H7 (cell line): Measurements from ENCODE around the gene MLLT10. TPM values are rescaled to one million over a fixed set of nuclear protein-coding genes. Genes with fewer than 3 reads are reported as not detected.
"Not testable (repeated sequence)": the region's sequence is repeated elsewhere in the genome, so short reads cannot be mapped to it uniquely, and the experiment has no call there.

Source experiments
- DNase-seq: peaks from one replicate; pipeline ENCODE4 v3.0.0; 2012
- H3K27me3 ChIP-seq: 2 replicates; pipeline ENCODE4 v1.6.0; 2011; ENCODE audit warnings: mild to moderate bottlenecking, low read length; ENCODE audit not compliant: control insufficient read depth, insufficient read depth
- H3K36me3 ChIP-seq: replicated peaks from 2 replicates; pipeline ENCODE4 v1.5.1; 2011; ENCODE audit warnings: low read length; ENCODE audit not compliant: control insufficient read depth, insufficient read depth
- H3K4me3 ChIP-seq: 2 replicates; pipeline ENCODE4 v1.5.1; 2011; ENCODE audit warnings: low read depth, mild to moderate bottlenecking, control low read depth, low read length, moderate library complexity; ENCODE audit not compliant: insufficient read depth
- total RNA-seq: library from RNA; depleted of rRNA; stranded (reverse); fragments of >200 nt; shearing (Covaris generic); gene quantifications from 2 replicates; pipeline ENCODE4 v1.2.3, GENCODE V29; 2014

The MLLT10 gene
- total RNA-seq, 1 experiment from 2014 or later, result 47.2 TPM

DNA sequence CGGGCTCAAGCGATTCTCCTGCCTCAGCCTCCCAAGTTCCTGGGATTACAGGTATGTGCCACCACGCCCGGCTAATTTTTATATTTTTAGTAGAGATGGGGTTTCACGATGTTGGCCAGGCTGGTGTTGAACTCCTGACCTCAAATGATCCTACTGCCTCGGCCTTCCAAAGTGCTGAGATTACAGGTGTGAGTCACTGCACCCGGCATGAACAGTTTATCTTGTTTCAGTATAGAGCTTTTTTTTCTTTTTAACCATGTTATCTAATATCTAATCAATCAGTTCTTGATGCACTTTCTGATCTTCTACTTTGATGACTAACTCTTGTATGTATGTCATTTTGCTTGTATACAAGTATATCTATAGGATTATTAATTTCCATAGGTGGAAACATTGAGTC lies 54.1 kb downstream of the MLLT10 start:
- H3K4me3 ChIP-seq, DNase-seq, H3K36me3 ChIP-seq, H3K27me3 ChIP-seq: not testable (repeated sequence)

DNA sequence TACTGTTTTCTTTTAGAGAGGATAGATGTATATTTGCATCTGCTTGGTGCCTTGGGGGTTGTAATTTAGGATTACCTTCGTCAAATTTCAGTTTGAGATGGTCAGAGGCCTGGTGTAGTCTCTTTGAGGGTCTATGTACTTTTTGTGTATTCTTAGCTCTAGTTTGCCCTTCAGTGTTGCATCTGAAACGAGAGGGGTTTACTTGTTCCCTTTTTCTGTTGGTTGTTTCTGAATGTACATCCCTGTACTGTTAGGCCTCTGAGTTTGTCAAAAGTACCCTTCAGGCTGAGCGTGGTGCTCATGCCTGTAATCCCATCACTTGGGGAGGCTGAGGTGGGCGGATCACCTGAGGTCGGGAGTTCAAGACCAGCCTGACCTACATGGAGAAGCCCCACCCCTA lies 60.0 kb downstream of the MLLT10 start:
- H3K4me3 ChIP-seq, result no peak overlapping the region
- H3K36me3 ChIP-seq, result no peaks in the 10 kb centered on the region
- DNase-seq, result no peak
- H3K27me3 ChIP-seq, result no peaks in the 10 kb centered on the region

DNA sequence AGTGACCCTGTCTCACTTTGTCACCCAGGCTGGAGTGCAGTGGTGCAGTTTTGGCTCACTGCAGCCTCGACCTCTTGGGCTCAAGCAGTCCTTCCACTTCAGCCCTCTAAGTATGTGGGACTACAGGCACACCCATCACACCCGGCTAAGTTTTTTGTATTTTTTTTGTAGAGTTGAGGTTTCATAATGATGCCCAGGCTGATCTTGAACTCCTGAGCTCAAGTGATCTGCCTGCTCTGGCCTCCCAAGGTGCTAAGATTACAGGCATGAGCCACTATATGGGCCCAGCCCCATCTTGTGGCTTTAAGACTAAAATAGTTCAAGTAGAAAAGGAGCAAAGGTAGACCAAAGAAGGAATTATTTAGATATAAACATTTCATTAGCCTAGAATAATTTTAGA lies 65.5 kb downstream of the MLLT10 start:
- Histone ChIP-seq H3K4me3 (no peak overlapping the region), H3K36me3 (no peaks in the 10 kb centered on the region)
- DNase-seq, result no peak

DNA sequence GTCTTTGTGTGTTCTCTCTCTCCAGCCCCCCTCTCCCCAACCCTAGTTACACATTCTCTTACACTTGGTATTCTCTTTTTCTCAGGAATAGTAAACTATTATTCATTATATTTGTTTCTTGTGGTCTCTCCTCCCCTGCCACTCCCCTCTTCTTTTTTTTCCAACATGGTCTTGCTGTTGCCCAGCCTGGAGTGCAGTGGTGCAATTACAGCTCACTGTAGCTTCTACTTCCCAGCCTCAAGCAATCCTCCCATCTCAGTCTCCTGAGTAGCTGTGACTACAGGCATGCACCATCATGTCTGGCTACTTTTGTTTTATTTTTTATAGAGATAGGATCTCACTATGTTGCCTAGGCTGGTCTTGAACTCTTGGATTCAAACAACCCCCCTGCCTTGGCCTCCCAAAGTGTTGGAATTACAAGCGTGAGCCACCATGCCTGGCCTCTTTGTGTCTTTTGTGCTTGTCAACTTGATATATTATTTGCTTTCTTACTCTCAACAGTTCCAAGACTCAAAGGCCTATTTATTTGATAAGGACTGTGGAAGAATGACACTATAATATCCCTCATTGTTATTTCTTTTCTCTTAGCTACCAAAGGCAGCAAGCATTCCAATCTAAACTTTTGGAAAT lies 66.9 kb downstream of the MLLT10 start:
- no peak overlapping the region for H3K4me3 ChIP-seq
- no peak for DNase-seq
- no peaks in the 10 kb centered on the region for H3K27me3 ChIP-seq
- no peaks in the 10 kb centered on the region; the same call in 1 of the 2 replicates for H3K36me3 ChIP-seq

More for the DNA sequence above, 65.5 kb downstream of the MLLT10 start:
- H3K27me3 ChIP-seq, result no peaks in the 10 kb centered on the region

DNA sequence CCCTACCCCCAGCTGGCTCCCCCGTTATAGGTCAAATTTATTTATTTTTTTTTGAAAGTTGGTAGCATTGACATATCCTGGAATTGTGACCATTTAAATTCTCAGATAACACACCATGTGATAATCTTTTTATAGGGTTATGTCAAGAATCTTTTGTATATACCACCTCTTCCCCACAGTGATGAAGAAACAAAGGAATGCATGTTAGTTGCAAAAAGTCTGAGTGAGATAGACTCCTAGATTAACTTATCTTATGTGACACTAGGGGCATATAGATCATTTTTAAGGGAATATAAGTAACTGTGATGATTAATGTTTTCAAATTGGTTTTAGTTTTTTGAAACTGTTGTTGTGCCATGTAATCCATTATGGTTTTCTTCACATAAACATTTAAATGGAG lies 68.3 kb downstream of the MLLT10 start:
- Histone ChIP-seq H3K36me3 (no peaks in the 10 kb centered on the region; the same call in 1 of the 2 replicates), H3K4me3 (no peak overlapping the region), H3K27me3 (no peaks in the 10 kb centered on the region)
- no peak for DNase-seq

DNA sequence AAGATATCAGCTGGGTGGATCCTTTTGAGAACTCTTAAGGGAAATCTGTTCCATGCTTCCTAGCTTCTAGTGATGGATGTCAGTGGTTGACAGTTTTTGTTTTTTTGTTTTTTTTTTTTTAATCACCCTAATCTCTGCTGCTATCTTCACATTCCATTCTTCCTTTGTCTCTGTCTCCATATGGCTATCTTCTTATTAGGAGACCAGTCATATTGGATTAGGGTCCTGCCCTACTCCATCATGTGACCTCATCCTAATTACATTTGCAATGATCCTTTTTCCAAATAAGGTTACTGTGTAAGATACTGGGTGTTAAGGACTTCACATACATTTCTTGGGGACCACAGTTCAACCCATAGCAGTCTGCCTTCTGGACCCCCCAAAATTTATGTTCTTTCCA lies 69.7 kb downstream of the MLLT10 start:
- DNase-seq, result no peak
- no peaks in the 10 kb centered on the region for H3K27me3 ChIP-seq
- no peak overlapping the region for H3K4me3 ChIP-seq
- no peaks in the 10 kb centered on the region; the same call in 1 of the 2 replicates for H3K36me3 ChIP-seq

DNA sequence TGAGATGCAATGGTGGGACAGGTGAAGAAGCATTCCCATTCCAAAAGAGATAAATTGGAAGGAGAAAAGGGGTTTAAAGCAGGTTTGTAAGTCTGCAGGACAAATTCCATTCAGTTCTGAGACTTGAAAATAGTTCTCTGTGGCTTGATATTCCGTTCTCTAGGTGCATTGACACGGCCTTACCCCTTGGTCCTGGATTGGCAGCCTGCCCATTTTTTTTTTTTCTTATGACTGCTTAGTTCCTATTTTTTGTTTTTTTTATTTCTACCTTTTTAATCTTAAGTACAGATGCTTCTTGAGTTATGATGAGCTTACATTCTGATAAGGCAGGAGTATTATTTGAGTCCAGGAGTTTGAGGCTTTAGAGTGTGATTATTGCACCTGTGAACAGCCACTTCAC lies 70.6 kb downstream of the MLLT10 start:
- no peak overlapping the region for H3K4me3 ChIP-seq
- no peaks in the 10 kb centered on the region; the same call in 1 of the 2 replicates for H3K36me3 ChIP-seq

DNA sequence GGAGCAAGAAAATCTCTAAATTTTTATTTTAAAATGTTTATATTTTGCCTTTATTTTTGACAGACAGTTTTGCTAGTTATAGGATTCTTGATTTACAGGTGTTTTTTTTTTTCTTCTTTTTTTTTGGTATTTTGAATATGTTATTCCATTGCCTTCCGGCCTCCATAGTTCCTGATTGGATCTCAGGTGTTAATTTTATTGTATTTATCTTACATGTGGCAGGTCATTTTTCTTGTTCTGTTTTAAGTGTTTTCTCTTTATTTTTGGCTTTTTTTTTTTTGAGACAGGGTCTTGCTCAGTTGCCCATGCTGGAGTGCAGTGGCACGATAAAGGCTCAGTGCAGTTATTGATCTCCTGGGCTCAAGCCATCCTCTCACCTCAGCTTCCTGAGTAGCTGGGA lies 73.9 kb downstream of the MLLT10 start:
- no peaks in the 10 kb centered on the region for H3K27me3 ChIP-seq
- H3K4me3 ChIP-seq, result no peak overlapping the region
- DNase-seq, result no peak
- H3K36me3 ChIP-seq, result no peaks in the 10 kb centered on the region; the same call in 1 of the 2 replicates

More for the DNA sequence above, 70.6 kb downstream of the MLLT10 start:
- no peak for DNase-seq
- no peaks in the 10 kb centered on the region for H3K27me3 ChIP-seq

DNA sequence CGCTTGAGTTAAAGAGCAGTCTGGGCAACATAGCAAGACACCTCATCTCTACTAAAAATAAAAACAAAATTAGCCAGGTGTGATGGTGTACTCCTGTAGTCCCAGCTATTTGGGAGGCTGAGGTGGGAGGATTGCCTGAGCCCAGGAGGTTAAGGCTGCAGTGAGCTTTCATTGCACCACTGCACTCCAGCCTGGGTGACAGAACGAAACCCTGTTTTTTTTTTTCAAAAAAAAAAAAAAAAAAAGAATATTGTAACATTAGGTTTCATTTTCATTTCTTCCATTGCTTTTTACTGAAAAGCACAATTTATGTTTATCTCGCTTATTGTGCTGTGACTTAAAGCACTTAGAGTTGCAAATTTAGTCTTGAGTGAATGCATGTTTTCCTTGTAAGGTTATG lies 80.0 kb downstream of the MLLT10 start:
- H3K36me3 ChIP-seq, result no peaks in the 10 kb centered on the region; the same call in 1 of the 2 replicates
- no peaks in the 10 kb centered on the region for H3K27me3 ChIP-seq
- no peak overlapping the region for H3K4me3 ChIP-seq
- no peak for DNase-seq

DNA sequence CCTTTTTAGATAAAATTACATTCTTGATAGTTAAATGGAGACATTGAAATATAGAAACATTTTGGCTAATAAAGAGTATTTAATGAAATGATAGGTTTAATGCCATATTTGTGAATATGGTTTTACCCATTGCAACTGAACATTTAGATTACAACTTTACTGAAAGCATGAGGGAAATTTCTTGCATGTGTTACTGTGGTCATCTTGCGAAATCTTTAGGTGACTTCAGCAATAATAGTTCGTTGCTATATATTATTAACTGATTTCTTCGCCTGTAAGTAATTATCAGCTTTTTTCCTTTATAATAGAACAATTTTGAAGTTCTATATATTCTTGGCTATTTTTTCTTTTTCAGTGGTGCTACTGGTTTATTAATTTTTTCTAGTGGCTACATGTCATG lies 83.2 kb downstream of the MLLT10 start:
- no peak for DNase-seq
- Histone ChIP-seq H3K36me3 (no peaks in the 10 kb centered on the region; the same call in 1 of the 2 replicates), H3K4me3 (no peak overlapping the region), H3K27me3 (no peaks in the 10 kb centered on the region)

DNA sequence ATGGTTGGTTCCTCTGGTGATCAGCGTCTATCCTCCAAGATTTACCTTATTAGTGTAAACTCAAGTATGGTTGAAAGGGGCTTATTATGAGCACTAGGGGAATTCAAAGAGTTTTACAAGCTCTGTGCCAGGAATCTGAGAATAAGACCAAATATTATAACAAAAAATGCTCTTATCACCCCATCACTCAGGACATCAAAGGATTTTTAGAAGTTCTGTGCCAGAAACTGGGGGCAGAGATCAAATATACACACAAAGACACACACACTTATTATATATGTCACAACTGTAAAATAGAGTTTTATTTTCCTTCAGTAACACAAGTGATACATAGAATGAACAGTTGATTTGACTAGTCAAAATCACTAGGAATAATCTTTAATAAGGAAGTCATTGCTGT lies 89.3 kb downstream of the MLLT10 start:
- no peak overlapping the region for H3K4me3 ChIP-seq
- DNase-seq, result no peak
- H3K27me3 ChIP-seq, result no peaks in the 10 kb centered on the region
- no peaks in the 10 kb centered on the region for H3K36me3 ChIP-seq

DNA sequence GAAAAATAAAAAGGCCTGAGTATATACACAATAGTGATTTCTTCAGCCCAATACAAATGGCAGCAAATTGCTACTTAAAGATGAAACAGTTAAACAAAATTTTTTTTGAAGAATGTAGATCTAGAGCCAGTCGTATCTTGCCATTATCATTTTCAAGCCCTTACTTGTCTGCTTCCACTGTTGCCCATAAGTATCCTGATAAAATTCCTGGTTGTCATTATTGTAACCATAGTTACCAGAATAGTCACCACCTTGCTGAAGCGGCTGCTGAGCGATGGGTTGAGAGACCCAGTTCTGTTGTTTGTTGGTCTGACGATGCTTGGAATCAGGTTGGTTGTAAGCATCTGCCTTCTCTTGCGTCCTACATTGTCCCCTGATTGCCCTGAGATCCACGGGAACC lies 90.4 kb downstream of the MLLT10 start:
- not testable (repeated sequence) for H3K36me3 ChIP-seq, H3K4me3 ChIP-seq, H3K27me3 ChIP-seq, DNase-seq

DNA sequence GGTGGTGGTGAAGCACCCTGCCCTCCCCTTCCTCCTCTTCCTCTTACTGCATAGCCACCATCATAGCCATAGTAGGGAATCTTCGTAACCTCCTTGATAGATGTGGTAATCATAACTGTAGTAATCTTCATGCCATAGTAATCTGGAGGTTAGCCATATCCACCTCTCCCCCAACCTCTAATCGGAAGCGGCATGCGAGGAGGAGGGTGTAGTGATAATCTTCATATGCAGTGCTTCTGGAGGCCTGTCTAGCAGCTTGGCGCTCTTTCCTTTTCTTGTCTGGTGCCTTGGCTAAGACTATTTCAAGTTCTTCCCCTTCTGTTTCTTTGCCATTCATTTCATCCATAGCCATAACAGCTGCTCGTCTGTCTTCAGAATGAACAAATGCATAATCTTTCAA lies 90.9 kb downstream of the MLLT10 start:
- H3K36me3 ChIP-seq, result no peaks in the 10 kb centered on the region
- no peak for DNase-seq
- no peak overlapping the region for H3K4me3 ChIP-seq
- H3K27me3 ChIP-seq, result no peaks in the 10 kb centered on the region

DNA sequence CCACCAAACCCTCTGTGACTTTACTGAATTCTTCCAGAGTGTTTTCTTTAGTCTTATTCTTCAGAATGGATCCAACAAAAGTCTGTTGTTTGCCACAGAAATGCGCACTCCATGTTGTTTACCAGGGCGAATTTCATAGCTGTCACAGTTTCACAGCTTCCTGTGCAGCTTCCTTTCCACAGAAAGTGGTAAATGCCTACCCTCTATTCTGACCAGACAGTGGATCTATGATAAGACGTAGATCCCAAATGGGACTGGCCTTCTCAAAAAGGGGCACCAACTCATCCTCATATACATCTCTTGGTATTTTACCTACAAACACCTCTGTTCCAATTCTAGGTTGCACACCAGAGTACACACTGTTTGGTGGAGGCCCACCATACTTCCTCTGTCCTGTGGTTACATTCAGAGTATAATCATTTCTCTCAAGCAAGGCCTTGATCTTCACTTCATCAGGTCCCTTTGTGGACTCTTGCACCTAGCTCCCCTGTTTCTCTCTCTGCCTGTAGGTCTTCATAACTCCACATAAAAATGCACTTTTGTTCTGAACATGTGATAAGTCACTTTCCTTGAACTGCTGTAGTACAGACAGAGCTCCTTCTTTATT lies 91.7 kb downstream of the MLLT10 start:
- H3K4me3 ChIP-seq, result no peak overlapping the region
- no peaks in the 10 kb centered on the region; the same call in 1 of the 2 replicates for H3K36me3 ChIP-seq

DNA sequence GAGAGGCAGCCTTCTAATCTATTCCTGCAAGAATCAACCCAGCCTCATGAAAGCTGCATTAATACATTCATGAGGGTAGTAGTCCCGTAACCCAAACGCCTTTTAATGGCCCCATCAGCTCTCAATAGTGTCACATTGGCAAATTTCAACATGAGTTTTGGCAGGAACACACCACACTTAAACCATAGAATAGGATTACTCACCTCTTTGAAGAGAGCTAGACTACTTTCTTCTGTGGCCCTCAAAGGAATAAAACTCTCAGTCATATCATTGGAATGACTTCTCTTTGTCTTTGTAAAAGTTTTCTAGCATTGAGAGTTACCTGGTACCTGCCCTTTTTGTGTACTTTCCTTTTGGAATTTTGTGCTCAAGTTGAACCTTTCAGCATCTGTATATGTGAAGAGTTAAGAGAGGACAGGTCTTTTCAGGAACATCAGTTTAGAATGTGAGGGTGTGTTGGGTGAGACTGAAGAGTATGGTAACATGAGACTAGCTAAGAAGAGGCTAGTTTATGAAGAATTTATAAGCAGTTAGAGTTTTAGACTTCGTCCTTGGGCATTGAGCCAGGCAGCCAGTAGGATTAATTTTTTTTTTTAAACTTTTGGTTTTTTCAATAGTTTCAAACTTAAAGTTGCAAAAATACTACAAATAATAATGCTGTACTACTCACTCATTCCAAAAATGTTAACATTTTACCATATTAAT lies 92.6 kb downstream of the MLLT10 start:
- H3K36me3 ChIP-seq, result no peaks in the 10 kb centered on the region; the same call in 1 of the 2 replicates
- no peaks in the 10 kb centered on the region for H3K27me3 ChIP-seq
- DNase-seq, result no peak
- H3K4me3 ChIP-seq, result no peak overlapping the region

More for the DNA sequence above, 91.7 kb downstream of the MLLT10 start:
- H3K27me3 ChIP-seq, result no peaks in the 10 kb centered on the region
- no peak for DNase-seq
